ENCODE results near the gene STX5.

- TF ChIP-seq, protein P1, sequence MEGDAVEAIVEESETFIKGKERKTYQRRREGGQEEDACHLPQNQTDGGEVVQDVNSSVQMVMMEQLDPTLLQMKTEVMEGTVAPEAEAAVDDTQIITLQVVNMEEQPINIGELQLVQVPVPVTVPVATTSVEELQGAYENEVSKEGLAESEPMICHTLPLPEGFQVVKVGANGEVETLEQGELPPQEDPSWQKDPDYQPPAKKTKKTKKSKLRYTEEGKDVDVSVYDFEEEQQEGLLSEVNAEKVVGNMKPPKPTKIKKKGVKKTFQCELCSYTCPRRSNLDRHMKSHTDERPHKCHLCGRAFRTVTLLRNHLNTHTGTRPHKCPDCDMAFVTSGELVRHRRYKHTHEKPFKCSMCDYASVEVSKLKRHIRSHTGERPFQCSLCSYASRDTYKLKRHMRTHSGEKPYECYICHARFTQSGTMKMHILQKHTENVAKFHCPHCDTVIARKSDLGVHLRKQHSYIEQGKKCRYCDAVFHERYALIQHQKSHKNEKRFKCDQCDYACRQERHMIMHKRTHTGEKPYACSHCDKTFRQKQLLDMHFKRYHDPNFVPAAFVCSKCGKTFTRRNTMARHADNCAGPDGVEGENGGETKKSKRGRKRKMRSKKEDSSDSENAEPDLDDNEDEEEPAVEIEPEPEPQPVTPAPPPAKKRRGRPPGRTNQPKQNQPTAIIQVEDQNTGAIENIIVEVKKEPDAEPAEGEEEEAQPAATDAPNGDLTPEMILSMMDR (IDR thresholded peaks at IDR 0.05 in 2 of 3, conservative IDR thresholded peaks at IDR 0.05 in 1 of 3; ENCODE audit: insufficient read depth in 2 of 3, low read depth in 1 of 3, low read length in 3 of 3), result no peak
- TF ChIP-seq, protein P2, sequence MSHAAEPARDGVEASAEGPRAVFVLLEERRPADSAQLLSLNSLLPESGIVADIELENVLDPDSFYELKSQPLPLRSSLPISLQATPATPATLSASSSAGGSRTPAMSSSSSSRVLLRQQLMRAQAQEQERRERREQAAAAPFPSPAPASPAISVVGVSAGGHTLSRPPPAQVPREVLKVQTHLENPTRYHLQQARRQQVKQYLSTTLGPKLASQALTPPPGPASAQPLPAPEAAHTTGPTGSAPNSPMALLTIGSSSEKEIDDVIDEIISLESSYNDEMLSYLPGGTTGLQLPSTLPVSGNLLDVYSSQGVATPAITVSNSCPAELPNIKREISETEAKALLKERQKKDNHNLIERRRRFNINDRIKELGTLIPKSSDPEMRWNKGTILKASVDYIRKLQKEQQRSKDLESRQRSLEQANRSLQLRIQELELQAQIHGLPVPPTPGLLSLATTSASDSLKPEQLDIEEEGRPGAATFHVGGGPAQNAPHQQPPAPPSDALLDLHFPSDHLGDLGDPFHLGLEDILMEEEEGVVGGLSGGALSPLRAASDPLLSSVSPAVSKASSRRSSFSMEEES (CRISPR knock-in tag; IDR thresholded peaks at IDR 0.05), result no peak
- TF ChIP-seq CREB3L1 (IDR thresholded peaks at IDR 0.05; ENCODE audit: borderline replicate concordance, low read depth) (no peak), RBM25 (IDR thresholded peaks at IDR 0.05; ENCODE audit: low read depth, low read length, severe bottlenecking) (no peak)
Observed at GRCh38 chr11:62832336-62833234, 734 bp upstream of the STX5 start, which contains the start of gene TEX54.

All from K562 (cell line).